GM19468 (cell line): Measurements from ENCODE around the gene RAD50.
"Not testable (repeated sequence)": the region's sequence is repeated elsewhere in the genome, so short reads cannot be mapped to it uniquely, and the experiment has no call there.

Source experiments
- ATAC-seq: cut with Tn5 transposase; IDR thresholded peaks from one replicate; pipeline ENCODE4 v1.9.1; 2021; ENCODE audit warnings: mild to moderate bottlenecking, moderate library complexity, moderate number of reproducible peaks; ENCODE audit not compliant: unreplicated experiment; ENCODE audit errors: extremely low read depth

RAD50 gene

DNA sequence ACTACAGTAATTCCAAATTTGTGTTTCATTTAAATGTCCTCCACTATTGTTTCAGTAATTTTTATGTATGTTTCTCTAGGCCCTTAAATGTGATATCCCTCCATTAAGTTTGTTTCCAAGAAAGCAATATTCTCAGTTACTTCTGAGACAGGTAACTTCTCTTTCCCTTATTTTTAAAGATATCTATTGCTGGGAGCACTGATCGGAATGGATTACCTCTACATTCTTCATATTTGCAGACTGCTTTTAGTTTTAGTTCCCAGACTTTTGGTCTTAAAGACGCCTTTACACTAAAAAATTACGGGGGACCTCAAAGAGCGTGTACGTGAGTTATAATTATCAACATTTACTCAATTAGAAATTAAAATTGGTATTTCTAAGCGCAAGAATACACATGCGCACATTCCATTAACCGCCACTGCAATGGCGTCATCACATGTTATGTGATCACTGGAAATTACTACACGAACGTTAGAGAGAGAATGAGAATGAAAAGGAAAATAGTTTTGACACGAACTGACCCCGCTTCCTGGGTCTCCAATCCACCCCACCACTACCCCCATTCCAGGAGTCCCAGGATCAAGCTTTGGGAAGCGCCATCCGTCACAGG, 519 bp upstream of the RAD50 start:
- no peak for ATAC-seq

DNA sequence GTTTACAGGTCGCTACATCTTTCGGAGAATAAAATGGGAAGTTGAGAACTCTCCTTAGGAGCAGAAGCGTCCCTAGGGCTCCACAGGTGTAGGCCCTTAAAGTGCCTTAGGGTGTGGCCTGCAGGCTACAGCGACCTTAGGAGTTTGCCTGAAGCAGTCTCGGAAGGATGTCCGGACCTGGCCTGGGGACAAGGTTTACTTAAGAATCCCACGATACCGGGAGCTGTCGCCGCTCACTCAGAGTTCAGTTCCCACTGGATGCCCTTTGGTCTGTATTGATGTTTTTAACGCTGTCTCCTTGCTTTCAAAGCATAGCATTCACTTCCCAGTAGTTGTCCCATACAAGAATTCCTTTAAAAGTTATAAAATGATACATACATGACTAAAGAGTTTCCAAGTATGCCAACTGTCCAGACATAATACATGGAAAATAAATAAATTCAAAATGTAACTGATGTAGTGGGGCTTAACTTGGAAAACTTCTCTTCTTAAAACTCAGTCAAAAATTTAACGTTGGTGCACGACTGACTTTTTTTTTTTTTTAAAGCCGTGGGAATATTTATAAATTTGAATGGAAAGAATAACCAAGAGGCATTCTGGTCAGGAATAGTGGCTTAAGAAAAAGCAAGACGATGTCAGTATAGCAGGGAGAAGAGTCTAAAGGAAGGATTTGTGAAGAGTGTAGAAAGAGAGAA, 848 bp downstream of the RAD50 start:
- ATAC-seq = no peak

DNA sequence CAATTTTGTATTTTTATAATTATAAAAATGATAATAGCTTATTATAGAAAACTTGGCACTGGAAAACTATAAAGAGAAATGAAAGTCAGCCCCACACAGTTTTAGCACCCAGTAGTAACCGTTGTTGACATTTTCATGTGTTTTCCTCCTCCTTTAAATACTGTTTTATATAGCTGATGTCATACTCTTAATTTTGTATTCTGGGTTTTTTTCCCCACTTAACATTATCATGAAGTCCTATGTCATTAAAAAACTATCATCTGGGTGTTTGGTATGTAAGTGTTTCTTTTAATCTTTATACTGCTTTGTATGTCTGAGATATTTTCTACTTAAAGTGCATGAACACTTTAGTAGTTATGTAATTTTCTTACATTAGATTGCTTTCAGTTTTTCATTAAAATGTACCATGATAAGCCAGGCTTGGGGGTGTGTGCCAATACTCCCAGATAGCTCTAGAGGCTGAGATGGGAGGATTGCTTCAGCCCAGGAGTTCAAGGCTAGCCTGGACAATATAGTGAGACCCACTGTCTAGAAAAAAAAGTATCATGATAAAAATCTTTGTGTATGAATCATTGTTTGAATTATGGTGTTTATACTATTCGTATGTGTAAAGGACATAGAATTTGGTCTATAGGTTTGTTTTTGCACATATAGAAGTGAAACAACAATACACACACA, 2.7 kb downstream of the RAD50 start:
- no peak for ATAC-seq

DNA sequence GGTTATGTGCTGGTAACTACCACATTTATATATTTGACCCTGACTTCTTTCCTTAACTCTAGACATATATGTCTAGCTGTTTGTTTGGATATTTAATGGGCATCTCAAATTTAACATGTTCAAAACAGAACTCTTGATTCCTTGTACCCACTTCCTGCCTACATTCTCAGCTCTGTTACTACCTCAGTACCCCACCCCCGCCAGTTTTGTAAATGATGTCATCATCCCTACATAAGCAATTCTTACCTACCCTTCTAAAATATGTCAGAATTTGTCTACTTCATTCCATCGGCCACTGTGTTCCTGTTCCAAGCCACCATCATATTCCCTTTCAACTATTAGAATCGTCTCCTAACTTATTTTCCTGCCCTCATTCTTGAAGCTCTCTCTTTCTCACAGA, 4.8 kb downstream of the RAD50 start:
- ATAC-seq = no peak

DNA sequence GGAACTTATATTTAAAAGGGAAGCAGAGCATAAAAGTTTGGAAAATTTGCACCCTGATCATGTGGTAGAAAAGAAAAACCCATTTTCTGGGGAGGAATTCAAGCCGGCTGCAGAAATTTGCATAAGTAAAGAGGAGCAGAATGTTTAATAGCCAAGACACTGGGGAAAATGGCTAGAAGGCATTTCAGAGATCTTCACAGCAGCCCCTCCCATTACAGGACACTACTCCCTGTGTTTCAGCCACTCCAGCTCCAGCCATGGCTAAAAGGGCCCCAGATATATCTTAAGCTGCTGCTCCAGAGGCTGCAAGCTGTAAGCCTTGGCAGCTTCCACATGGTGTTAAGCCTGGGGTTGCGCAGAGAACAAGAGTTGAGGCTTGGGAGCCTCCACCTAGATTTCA, 7.8 kb downstream of the RAD50 start:
- ATAC-seq = not testable (repeated sequence)

DNA sequence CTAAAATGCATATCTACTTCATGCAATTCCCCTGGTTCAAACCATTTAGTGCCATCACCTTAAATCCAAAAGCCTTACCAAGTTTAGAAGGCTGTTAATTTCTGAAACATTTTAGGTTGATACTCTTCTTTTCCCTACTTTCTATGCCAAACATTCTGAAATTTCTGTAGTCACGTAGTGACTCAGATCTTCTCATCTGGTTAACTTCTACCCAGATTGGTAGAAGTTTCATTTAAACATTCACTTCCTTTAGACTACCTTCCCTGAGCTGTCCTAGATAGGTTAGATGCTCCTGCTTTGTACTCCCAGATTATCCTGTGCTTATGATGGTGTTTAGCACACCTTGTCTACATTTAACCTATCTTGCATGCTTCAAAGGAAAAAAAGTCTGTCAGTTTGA, 9.9 kb downstream of the RAD50 start:
- ATAC-seq = no peak

DNA sequence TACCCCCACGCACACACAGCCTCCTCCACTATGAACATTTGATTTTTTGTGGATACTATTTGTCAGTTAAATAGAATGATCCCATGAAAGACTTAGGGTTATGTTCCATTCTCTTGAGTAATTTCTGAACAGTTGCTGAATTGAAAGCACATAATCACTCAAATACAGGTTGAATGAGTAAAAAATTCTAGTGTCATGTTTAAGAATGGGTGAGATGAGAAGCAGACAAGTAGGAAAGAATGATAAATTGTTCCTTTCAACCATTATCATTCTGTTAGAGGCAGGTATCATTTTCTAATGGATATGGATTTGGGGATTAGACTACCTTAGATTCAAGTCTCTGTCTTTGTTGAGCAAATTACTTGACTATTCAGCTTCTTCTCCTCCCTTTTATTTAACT, 19.3 kb downstream of the RAD50 start:
- ATAC-seq = no peak

DNA sequence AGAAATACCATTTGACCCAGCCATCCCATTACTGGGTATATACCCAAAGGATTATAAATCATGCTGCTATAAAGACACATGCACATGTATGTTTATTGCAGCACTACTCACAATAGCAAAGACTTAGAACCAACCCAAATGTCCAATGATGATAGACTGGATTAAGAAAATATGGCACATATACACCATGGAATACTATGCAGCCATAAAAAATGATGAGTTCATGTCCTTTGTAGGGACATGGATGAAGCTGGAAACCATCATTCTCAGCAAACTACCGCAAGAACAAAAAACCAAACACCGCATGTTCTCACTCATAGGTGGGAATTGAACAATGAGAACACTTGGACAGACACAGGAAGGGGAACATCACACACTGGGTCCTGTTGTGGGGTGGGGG, 27.8 kb downstream of the RAD50 start:
- not testable (repeated sequence) for ATAC-seq

DNA sequence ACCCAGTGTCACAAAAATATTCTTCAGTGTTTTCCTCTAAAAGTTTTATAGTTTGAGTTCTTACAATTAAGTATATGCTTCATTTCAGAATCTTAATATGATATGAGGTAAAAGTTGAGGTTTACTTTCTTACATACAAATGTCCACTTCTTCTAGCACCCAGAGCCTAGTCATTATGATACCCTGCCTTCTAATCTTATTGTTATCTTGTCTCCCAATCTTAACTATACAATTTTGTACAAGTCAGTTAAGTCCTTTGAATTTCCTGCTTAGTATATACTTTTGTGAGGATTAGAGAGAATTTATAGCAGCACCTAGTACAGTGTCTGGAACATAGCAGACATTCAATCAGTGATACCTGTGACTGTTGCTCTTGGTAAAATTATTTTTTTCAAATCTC, 29.3 kb downstream of the RAD50 start:
- no peak for ATAC-seq

DNA sequence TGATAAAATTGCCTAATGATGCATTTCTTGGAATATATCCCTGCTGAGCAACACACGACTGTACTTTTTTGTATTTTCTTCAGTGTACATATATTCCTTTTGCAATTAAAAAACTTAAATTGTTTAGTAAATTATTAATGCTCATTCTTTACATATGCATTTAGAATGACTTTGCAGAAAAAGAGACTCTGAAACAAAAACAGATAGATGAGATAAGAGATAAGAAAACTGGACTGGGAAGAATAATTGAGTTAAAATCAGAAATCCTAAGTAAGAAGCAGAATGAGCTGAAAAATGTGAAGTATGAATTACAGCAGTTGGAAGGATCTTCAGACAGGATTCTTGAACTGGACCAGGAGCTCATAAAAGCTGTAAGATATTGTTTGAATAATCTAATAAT, 32.7 kb downstream of the RAD50 start:
- no peak for ATAC-seq

DNA sequence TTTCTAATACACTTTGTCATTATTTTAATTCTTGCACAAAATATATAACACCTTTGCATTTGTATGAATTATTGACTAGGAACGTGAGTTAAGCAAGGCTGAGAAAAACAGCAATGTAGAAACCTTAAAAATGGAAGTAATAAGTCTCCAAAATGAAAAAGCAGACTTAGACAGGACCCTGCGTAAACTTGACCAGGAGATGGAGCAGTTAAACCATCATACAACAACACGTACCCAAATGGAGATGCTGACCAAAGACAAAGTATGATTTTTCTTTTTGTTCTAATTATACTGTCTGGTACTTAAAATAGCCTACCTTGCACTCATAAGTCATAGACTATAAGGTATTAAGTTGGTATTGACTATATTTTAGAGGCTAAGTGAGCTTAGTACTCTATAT, 34.4 kb downstream of the RAD50 start:
- ATAC-seq = no peak

DNA sequence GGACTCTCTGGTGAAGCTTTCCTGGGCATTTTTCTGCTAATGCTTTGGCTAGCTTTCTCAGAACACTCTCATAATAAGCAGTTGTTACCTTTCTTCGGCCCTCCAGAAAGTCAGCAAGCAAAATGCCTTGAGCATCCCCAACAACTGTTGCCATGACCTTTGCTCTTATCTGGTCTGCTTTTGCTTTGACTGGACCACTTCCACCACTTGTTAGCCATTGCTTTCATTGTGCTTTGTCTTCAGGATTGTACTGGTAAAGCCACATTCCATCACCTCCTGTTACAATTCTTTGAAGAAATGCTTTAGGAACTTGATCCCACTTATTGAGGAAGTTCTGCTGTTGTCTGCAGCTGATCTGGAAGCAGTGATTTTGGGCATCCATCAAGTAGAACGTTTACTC, 35.7 kb downstream of the RAD50 start:
- ATAC-seq = no peak

DNA sequence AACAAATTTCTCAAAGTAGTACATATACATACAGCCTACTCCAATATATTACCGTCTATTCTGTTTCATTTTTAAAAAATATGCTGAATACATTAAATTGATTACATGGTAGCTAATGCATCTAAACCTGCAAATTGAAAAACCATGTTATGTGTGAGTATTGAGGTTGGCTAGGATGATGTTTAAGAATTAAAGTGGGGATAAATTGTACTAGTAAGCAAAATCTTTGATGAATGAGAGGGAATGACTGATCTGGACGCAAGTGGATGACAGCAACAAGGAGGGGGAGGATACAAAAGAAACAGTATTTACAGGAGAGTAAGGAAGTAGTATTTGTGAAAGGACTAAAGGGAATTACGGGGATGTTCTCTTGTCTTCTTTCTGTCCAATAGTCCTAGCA, 37.4 kb downstream of the RAD50 start:
- ATAC-seq = no peak

DNA sequence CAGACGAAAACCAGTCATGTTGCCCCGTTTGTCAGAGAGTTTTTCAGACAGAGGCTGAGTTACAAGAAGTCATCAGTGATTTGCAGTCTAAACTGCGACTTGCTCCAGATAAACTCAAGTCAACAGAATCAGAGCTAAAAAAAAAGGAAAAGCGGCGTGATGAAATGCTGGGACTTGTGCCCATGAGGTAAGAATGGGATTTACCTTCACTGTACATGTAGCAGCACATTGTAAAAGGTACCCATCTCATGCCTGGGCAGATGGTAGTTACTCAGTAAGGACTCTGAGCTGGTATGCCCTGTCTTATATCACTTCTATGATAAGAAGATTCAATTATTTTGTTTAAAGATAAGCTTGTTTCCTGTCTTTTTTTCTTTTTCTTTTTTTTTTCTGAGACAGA, 38.8 kb downstream of the RAD50 start:
- no peak for ATAC-seq

DNA sequence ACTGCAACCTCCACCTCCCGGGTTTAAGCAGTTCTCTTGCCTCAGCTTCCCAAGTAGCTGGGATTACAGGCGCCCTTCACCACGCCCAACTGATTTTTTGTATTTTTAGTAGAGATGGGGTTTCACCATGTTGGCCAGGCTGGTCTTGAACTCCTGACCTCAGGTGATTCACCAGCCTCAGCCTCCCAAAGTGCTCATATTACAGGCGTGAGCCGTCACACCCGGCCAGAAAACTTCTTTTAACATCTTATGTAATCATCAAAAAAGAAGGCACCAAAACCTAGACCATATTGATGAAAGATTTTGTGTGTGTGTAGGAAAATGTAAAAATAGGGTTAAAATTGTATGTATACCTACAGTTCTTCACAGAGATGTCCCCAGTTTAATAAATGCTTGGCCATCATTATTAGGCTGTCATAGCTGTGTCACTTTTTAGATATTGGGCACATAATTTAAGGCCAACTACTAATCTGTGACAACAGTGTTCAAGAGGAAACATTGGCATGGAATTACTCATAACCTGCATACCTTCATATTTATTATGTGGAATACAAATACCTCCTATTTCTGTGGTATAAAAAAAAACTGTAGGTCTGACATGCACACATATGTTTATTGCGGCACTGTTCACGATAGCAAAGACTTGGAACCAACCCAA, 44.4 kb downstream of the RAD50 start:
- no peak for ATAC-seq

DNA sequence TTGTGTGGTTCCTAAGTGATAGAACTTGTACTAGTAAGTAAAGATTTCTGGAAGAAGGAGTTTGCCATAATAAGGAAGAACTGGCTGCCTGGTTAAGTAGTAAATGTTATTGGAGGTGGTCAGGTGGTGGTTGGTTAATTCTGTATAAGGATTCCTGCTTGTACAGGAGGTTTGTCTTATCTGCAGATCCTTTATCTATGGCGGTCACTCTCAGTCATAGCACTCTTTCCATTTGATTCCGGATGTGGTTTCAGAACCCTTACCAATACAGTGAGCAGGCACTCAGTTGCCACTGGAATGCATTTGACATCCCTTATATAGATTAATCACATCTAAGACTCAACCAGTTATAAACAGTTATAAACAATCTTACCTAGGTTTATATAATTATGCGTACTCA, 50.3 kb downstream of the RAD50 start:
- ATAC-seq = no peak

DNA sequence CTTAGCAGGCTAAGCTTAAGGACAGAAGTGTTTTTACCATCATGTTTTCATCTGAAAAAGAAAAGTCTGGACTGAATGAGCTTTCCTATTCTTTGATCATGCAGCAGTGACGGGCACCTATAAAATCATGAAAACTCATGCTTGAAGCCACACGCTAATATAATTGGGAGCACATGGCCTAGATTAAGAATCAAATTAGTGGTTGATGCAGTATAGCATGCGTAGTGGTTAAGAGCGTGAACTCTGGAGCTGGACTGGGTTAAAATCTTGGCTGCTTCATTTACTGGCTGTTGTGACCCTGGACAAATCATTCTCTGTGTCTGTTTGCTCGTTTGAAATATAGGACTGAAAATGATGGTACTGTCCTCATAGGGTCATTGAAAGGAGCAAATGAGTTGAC, 51.3 kb downstream of the RAD50 start:
- no peak for ATAC-seq

DNA sequence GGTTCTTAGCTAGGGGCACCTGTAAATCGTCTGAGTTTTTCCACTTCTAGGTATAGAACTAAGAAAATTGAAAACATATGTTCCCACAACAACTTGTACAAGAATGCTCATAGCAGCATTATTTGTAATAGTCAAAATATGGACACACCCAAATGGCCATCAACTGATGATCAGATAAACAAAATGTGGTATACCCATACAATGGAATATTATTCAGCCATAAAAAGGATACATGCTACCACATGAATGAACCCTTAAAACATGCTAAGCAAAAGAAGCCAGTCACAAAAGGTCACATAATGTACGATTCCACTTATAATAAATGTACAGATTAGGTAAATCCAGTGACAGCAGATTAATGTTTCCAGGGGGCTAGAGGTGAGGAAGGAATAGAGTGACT, 55.2 kb downstream of the RAD50 start:
- no peak for ATAC-seq

DNA sequence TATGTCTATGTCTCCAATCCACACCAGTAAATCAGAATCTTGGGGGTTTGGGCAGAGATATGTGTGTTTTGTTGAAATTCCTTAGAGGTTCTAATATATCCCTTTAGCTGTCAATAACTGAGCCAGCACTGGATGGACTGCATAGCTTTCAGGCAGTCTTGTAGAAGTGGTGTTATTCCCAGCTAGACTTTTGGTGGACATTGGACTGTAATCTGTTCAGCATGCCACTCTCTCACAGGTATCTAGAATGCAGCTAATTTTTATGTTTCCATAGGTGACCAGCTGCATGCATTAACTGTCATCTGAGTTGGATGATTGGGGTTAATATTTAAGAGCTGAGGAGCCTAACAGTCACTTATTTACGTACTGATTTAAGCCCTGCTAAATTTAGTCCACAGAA, 56.1 kb downstream of the RAD50 start:
- ATAC-seq = no peak

DNA sequence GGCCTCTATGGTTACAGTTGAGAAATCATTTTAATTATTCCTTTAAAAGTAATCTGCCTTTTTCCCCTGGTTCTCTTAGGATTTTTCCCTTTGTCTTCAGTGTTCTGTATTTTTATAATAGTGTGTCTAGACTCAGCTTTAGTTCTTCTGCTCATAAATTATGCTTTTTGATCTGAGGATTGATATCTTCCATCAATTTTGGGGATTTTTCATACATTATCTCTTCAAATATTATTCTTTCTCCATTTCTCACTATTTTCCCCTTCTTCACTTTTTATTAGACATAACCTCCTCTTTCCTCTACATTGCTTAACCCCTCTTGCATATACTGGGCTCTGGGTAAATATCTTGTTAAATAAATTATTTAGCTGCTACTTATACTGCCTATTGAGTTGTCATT, 64.9 kb downstream of the RAD50 start:
- no peak for ATAC-seq

DNA sequence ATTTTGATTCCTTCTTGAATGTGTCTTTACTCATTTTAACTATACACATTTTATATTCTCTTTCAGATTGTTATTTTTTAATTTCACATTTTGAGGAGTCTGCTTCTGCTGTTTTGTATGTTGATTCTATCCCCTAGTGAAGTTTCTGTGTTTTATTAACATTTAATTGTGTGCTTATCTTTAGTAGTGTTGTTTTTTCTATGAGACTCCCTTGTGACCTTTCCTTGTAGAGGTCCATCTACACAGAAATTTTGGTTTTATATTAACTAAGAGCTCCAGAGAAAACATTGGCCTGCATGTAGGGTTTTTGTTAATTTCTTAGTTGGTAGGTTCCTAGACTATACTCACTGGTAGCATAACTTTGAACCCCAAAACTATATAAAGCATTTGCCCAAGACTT, 65.8 kb downstream of the RAD50 start:
- ATAC-seq = no peak
